Retina (tissue), 1 donor: ENCODE results near the gene FDXR.
A peak's percentile ranks its signal among the peaks of the same experiment; 100 is the strongest.

ENCODE experiments used
- DNase-seq: peaks from one replicate; pipeline ENCODE4 v3.0.0-alpha.2; 2016

FDXR gene

GRCh38 chr17:74856112-74856511 is 16.7 kb downstream of the FDXR start:
- DNase-seq, result no peak

GRCh38 chr17:74855323-74855722 is 17.5 kb downstream of the FDXR start:
- no peak for DNase-seq

- DNase-seq, result no peak
Observed at GRCh38 chr17:74854792-74855191, 18.0 kb downstream of the FDXR start.

GRCh38 chr17:74853669-74854068 is 19.1 kb downstream of the FDXR start:
- peak; percentile 5 for DNase-seq

GRCh38 chr17:74853048-74853397 is 19.8 kb downstream of the FDXR start:
- no peak for DNase-seq

GRCh38 chr17:74852237-74853047 is 20.4 kb downstream of the FDXR start:
- peak; percentile 66 for DNase-seq

GRCh38 chr17:74851612-74852236 is 21.1 kb downstream of the FDXR start:
- no peak for DNase-seq

GRCh38 chr17:74850914-74851313 is 21.9 kb downstream of the FDXR start:
- DNase-seq, result no peak

- no peak for DNase-seq
Observed at GRCh38 chr17:74850310-74850709, 22.5 kb downstream of the FDXR start.

GRCh38 chr17:74848656-74849399 is 24.0 kb downstream of the FDXR start:
- no peak for DNase-seq

- DNase-seq, result no peak
Observed at GRCh38 chr17:74846621-74847020, 26.2 kb downstream of the FDXR start.

- DNase-seq, result peak; percentile 21
Observed at GRCh38 chr17:74843352-74843627, 29.5 kb downstream of the FDXR start.

- peak; percentile 87 for DNase-seq
Observed at GRCh38 chr17:74842599-74843351, 30.0 kb downstream of the FDXR start.

- DNase-seq, result peak; percentile 43
Observed at GRCh38 chr17:74842146-74842598, 30.6 kb downstream of the FDXR start.

GRCh38 chr17:74840989-74841666 is 31.7 kb downstream of the FDXR start:
- DNase-seq, result peak; percentile 77

GRCh38 chr17:74839990-74840852 is 32.6 kb downstream of the FDXR start:
- DNase-seq, result peak; percentile 38

- no peak for DNase-seq
Observed at GRCh38 chr17:74838274-74838673, 34.5 kb downstream of the FDXR start.

- peak; percentile 13 for DNase-seq
Observed at GRCh38 chr17:74836691-74837467, 35.9 kb downstream of the FDXR start.

- DNase-seq, result no peak
Observed at GRCh38 chr17:74836191-74836590, 36.6 kb downstream of the FDXR start.

GRCh38 chr17:74833501-74834377 is 39.1 kb downstream of the FDXR start:
- peak; percentile 94 for DNase-seq
